ENCODE measurements around the gene NRXN3. TPM values are rescaled to one million over a fixed set of nuclear protein-coding genes. Genes with fewer than 3 reads are reported as not detected.
A peak's percentile ranks its signal among the peaks of the same experiment; 100 is the strongest.

Gene NRXN3
- total and polyA plus RNA-seq, 8 donors, result 0.53 to 2.5 (median 1.5) TPM

- Histone ChIP-seq H3K4me3 (no peak overlapping the region), H3K9me3 (no peaks in the 10 kb centered on the region), H3K27me3 (no peaks in the 10 kb centered on the region), H3K27ac (no peak overlapping the region), H3K36me3 (no peaks in the 10 kb centered on the region), H3K4me1 (no peaks in the 10 kb centered on the region)
- no peak for TF ChIP-seq CTCF (IDR thresholded peaks at IDR 0.05)
- ATAC-seq (no peak), FAIRE-seq (no peak), DNase-seq (peak in 2 of 6 donors; percentile 14 to 15)
- intact Hi-C loops (cut with DNase I), result no loop called here
Measured at GRCh38 chr14:78519863-78520262, 349.7 kb downstream of the NRXN3 start.

- intact Hi-C loops (cut with DNase I), result no loop called here
- H3K27ac ChIP-seq, result no peak overlapping the region
- WGBS, 2 donors, result 48 to 58% methylated on average over 7 of the region's 7 CpGs
- no peaks in the 10 kb centered on the region for H3K9me3 ChIP-seq
- no peaks in the 10 kb centered on the region for H3K4me1 ChIP-seq
- no peak overlapping the region for H3K4me3 ChIP-seq
- no peak for FAIRE-seq
- ATAC-seq, result no peak
- no peaks in the 10 kb centered on the region for H3K27me3 ChIP-seq
- no peak for DNase-seq
- TF ChIP-seq CTCF (IDR thresholded peaks at IDR 0.05), result no peak
- H3K36me3 ChIP-seq, result no peaks in the 10 kb centered on the region
Measured at GRCh38 chr14:78524196-78524595, 354.0 kb downstream of the NRXN3 start.

- FAIRE-seq, result no peak
- Histone ChIP-seq H3K9me3 (no peaks in the 10 kb centered on the region), H3K36me3 (no peaks in the 10 kb centered on the region), H3K27me3 (no peaks in the 10 kb centered on the region), H3K4me3 (no peak overlapping the region), H3K27ac (no peak overlapping the region), H3K4me1 (no peaks in the 10 kb centered on the region)
- DNase-seq, result no peak
- no peak for TF ChIP-seq CTCF (IDR thresholded peaks at IDR 0.05)
- intact Hi-C loops (cut with DNase I), result no loop called here
- WGBS, 2 donors, result 77 to 91% methylated on average over 5 of the region's 5 CpGs
- ATAC-seq, result no peak
Measured at GRCh38 chr14:78524766-78525165, 354.6 kb downstream of the NRXN3 start.

- TF ChIP-seq CTCF (IDR thresholded peaks at IDR 0.05), result no peak
- 19 to 20% methylated on average over 2 of the region's 2 CpGs for whole genome bisulfite sequencing, 2 donors
- intact Hi-C loops (cut with DNase I), result no loop called here
- ATAC-seq (peak in 1 of 4 donors; percentile 53), DNase-seq (peak in 2 of 6 donors; percentile 8 to 14), FAIRE-seq (no peak)
- Histone ChIP-seq H3K36me3 (no peaks in the 10 kb centered on the region), H3K9me3 (no peaks in the 10 kb centered on the region), H3K27ac (no peak overlapping the region), H3K4me3 (no peak overlapping the region), H3K27me3 (no peaks in the 10 kb centered on the region), H3K4me1 (peaks cover 0 to 8% (median 7%) of the 10 kb centered on the region in 3 donors)
Measured at GRCh38 chr14:78530078-78530477, 359.9 kb downstream of the NRXN3 start.

- TF ChIP-seq CTCF (IDR thresholded peaks at IDR 0.05), result no peak
- intact Hi-C loops (cut with DNase I), result no loop called here
- no peaks in the 10 kb centered on the region for H3K36me3 ChIP-seq
- 31 to 43% methylated on average over 2 of the region's 2 CpGs for WGBS, 2 donors
- H3K9me3 ChIP-seq, result no peaks in the 10 kb centered on the region
- H3K27me3 ChIP-seq, result no peaks in the 10 kb centered on the region
- FAIRE-seq (no peak), DNase-seq (no peak), ATAC-seq (no peak)
- no peak overlapping the region for H3K4me3 ChIP-seq
- H3K27ac ChIP-seq, result no peak overlapping the region
- H3K4me1 ChIP-seq, result peaks cover 0 to 9% (median 7%) of the 10 kb centered on the region in 3 donors
Measured at GRCh38 chr14:78534141-78534540, 364.0 kb downstream of the NRXN3 start.

Measured in pancreas (tissue), 10 donors.